Mesenteric fat pad (tissue), 1 donor: ENCODE data around the gene RASSF1. TPM values are rescaled to one million over a fixed set of nuclear protein-coding genes. Genes with fewer than 3 reads are reported as not detected.

Source experiments
- DNase-seq: peaks from one replicate; pipeline ENCODE4 v3.0.0-alpha.2; 2020; ENCODE audit warnings: low spot score
- total RNA-seq: library from RNA; stranded (reverse); fragmentation: NEBNext Ultra II Directional; extraction: Animal tissue kit (Norgen Biotek cat#: 25700); gene quantifications from one replicate; pipeline ENCODE4 v1.2.1, GENCODE V29; 2021
- donor health status: DM: yes; HTN: yes; CAD: no.

Gene RASSF1
- total RNA-seq, 1 donor from 2014 or later: 45.3 TPM

- DNase-seq: no peak
These were observed 5.1 kb upstream of the RASSF1 start, which contains the start of gene ZMYND10 for GRCh38 chr3:50345586-50346234. Gene ZMYND10, minus strand, starts transcription at chr3:50345732. Its CDS starts 153 bp downstream, at chr3:50345579.

GRCh38 chr3:50345008-50345407 is 4.4 kb upstream of the RASSF1 start:
- no peak for DNase-seq

GRCh38 chr3:50342813-50343633 is 2.4 kb upstream of the RASSF1 start:
- no peak for DNase-seq

GRCh38 chr3:50341996-50342650 is 1.5 kb upstream of the RASSF1 start:
- no peak for DNase-seq

GRCh38 chr3:50341537-50341936 is 901 bp upstream of the RASSF1 start:
- no peak for DNase-seq

GRCh38 chr3:50340147-50340447 is 539 bp downstream of the RASSF1 start:
- no peak for DNase-seq

- no peak for DNase-seq
These were observed 1.0 kb downstream of the RASSF1 start for GRCh38 chr3:50339485-50340146.

GRCh38 chr3:50338965-50339364 is 1.7 kb downstream of the RASSF1 start:
- no peak for DNase-seq

GRCh38 chr3:50337175-50337861 is 3.3 kb downstream of the RASSF1 start:
- peak; percentile 99 for DNase-seq

GRCh38 chr3:50336452-50337174 is 4.0 kb downstream of the RASSF1 start:
- no peak for DNase-seq

GRCh38 chr3:50334339-50335075 is 6.1 kb downstream of the RASSF1 start:
- no peak for DNase-seq

GRCh38 chr3:50333744-50334328 is 6.8 kb downstream of the RASSF1 start:
- DNase-seq: no peak

- DNase-seq: no peak
These were observed 9.2 kb downstream of the RASSF1 start for GRCh38 chr3:50331364-50331907.

- no peak for DNase-seq
These were observed 10.3 kb downstream of the RASSF1 start for GRCh38 chr3:50330330-50330729.

GRCh38 chr3:50327943-50328691 is 12.5 kb downstream of the RASSF1 start, which contains the start of gene TUSC2:
Gene TUSC2, minus strand, starts transcription at chr3:50328223. Its CDS starts 124 bp downstream, at chr3:50328099.
- DNase-seq: peak; percentile 98

- DNase-seq: no peak
These were observed 13.5 kb downstream of the RASSF1 start for GRCh38 chr3:50327129-50327528.

GRCh38 chr3:50326182-50326541 is 14.5 kb downstream of the RASSF1 start:
- no peak for DNase-seq

- DNase-seq: no peak
These were observed 15.0 kb downstream of the RASSF1 start for GRCh38 chr3:50325497-50326181.
